Measurements from ENCODE around the gene SPEF1. TPM values are rescaled to one million over a fixed set of nuclear protein-coding genes. Genes with fewer than 3 reads are reported as not detected.

Gene SPEF1
- total and polyA plus RNA-seq, 2 of the 13 experiments (the other 11 are each of a cell fraction or from before 2014, with no cell fraction given): 0.11 to 0.27 TPM

GRCh38 chr20:3781153-3781910 is at the start of gene SPEF1 (continued):
- TF ChIP-seq ZBTB46 (CRISPR knock-in tag; IDR thresholded peaks at IDR 0.05; ENCODE audit: borderline replicate concordance): no peak
- no peak for TF ChIP-seq ZNF383 (CRISPR knock-in tag; IDR thresholded peaks at IDR 0.05; ENCODE audit: borderline replicate concordance)
- no peak for TF ChIP-seq STAT5B (CRISPR knock-in tag; IDR thresholded peaks at IDR 0.05)
- peak; percentile 77 for TF ChIP-seq SUZ12 (IDR thresholded peaks at IDR 0.05; ENCODE audit: low read depth, low read length)
- TF ChIP-seq KIAA2018 (CRISPR knock-in tag; IDR thresholded peaks at IDR 0.05; ENCODE audit: borderline replicate concordance): no peak
- peak; percentile 81; the same call in 1 of the 2 replicates for TF ChIP-seq SSRP1 (CRISPR knock-in tag; IDR thresholded peaks at IDR 0.05)
- no peak for TF ChIP-seq NR1H2 (CRISPR knock-in tag; IDR thresholded peaks at IDR 0.05; ENCODE audit: borderline replicate concordance, low read depth)
- no peak for TF ChIP-seq NKX3-1 (CRISPR knock-in tag; IDR thresholded peaks at IDR 0.05)
- no peak for TF ChIP-seq ZNF777 (CRISPR knock-in tag; IDR thresholded peaks at IDR 0.05)
- peak; percentile 26; the same call in 1 of the 2 replicates for TF ChIP-seq ZNF839 (CRISPR knock-in tag; IDR thresholded peaks at IDR 0.05; ENCODE audit: borderline replicate concordance)
- TF ChIP-seq ZNF552 (CRISPR knock-in tag; IDR thresholded peaks at IDR 0.05; ENCODE audit: borderline replicate concordance): no peak
- no peak for TF ChIP-seq ZNF577 (CRISPR knock-in tag; IDR thresholded peaks at IDR 0.05; ENCODE audit: borderline replicate concordance, low read depth)
- no peak for TF ChIP-seq HDAC6 (IDR thresholded peaks at IDR 0.05; ENCODE audit: low read depth, low read length)
- no peak for TF ChIP-seq ZNF570 (CRISPR knock-in tag; IDR thresholded peaks at IDR 0.05; ENCODE audit: borderline replicate concordance)
- no peak for TF ChIP-seq ZNF547 (CRISPR knock-in tag; IDR thresholded peaks at IDR 0.05)
- no peak for TF ChIP-seq SOX13 (IDR thresholded peaks at IDR 0.05)
- TF ChIP-seq SOX13 (CRISPR knock-in tag; conservative IDR thresholded peaks at IDR 0.05 in 1 of 2, IDR thresholded peaks at IDR 0.05 in 1 of 2): no peak
- no peak for TF ChIP-seq TIGD3 (CRISPR knock-in tag; IDR thresholded peaks at IDR 0.05; ENCODE audit: borderline replicate concordance)
